Glutamatergic neuron (in vitro differentiated cells): ENCODE data around the gene PUS10. TPM values are rescaled to one million over a fixed set of nuclear protein-coding genes. Genes with fewer than 3 reads are reported as not detected.
"Not testable (repeated sequence)": the region's sequence is repeated elsewhere in the genome, so short reads cannot be mapped to it uniquely, and the experiment has no call there.

Experiments used
- DNase-seq: peaks from one replicate; pipeline ENCODE4 v3.0.0; 2022
- H3K27ac Mint-ChIP-seq: one replicate; pipeline ENCODE4 v1.8.0; 2020; ENCODE audit warnings: mild to moderate bottlenecking, mixed read lengths, inconsistent platforms; ENCODE audit not compliant: unreplicated experiment
- H3K27me3 Mint-ChIP-seq: one replicate; pipeline ENCODE4 v1.8.0; 2020; ENCODE audit warnings: mild to moderate bottlenecking, moderate library complexity, mixed read lengths, inconsistent platforms; ENCODE audit not compliant: unreplicated experiment
- H3K36me3 Mint-ChIP-seq: one replicate; pipeline ENCODE4 v1.8.0; 2020; ENCODE audit warnings: mild to moderate bottlenecking, mixed read lengths, inconsistent platforms; ENCODE audit not compliant: unreplicated experiment
- H3K4me1 Mint-ChIP-seq: one replicate; pipeline ENCODE4 v1.8.0; 2020; ENCODE audit warnings: mild to moderate bottlenecking, low read depth, mixed read lengths, inconsistent platforms; ENCODE audit not compliant: unreplicated experiment
- H3K4me3 Mint-ChIP-seq: one replicate; pipeline ENCODE4 v1.8.0; 2020; ENCODE audit warnings: mild to moderate bottlenecking, mixed read lengths, inconsistent platforms; ENCODE audit not compliant: unreplicated experiment
- H3K9me3 Mint-ChIP-seq: one replicate; pipeline ENCODE4 v1.8.0; 2020; ENCODE audit warnings: mild to moderate bottlenecking, moderate library complexity, mixed read lengths, inconsistent platforms; ENCODE audit not compliant: unreplicated experiment
- CTCF ChIP-seq: fragments of 200-600 bp; sonication (generic); IDR thresholded peaks from one replicate; pipeline ENCODE4 v1.5.0; 2021; ENCODE audit not compliant: partially characterized antibody, unreplicated experiment
- total RNA-seq: library from RNA; stranded (reverse); fragmentation: NEBNext Ultra II Directional; extraction: Animal tissue kit (Norgen Biotek cat#: 25700); gene quantifications from one replicate; pipeline ENCODE4 v1.2.1, GENCODE V29; 2021; ENCODE audit not compliant: unreplicated experiment

Gene PUS10
- total RNA-seq, 1 donor from 2014 or later = 2.5 TPM

GRCh38 chr2:60984720-60985119 lies 33.3 kb downstream of the PUS10 start:
- Mint-ChIP-seq H3K27ac (no peak overlapping the region), H3K4me1 (no peaks in the 10 kb centered on the region), H3K36me3 (no peaks in the 10 kb centered on the region), H3K27me3 (no peaks in the 10 kb centered on the region), H3K4me3 (no peak overlapping the region), H3K9me3 (no peaks in the 10 kb centered on the region)
- no peak for DNase-seq
- no peak for TF ChIP-seq CTCF

- not testable (repeated sequence) for H3K27ac Mint-ChIP-seq, H3K9me3 Mint-ChIP-seq, H3K27me3 Mint-ChIP-seq, H3K4me1 Mint-ChIP-seq, DNase-seq, H3K36me3 Mint-ChIP-seq, H3K4me3 Mint-ChIP-seq
Measured at GRCh38 chr2:60982066-60982465, 36.0 kb downstream of the PUS10 start.

GRCh38 chr2:60980071-60980815 lies 37.8 kb downstream of the PUS10 start:
- no peaks in the 10 kb centered on the region for H3K9me3 Mint-ChIP-seq
- no peak for DNase-seq
- no peak for TF ChIP-seq CTCF
- no peaks in the 10 kb centered on the region for H3K27me3 Mint-ChIP-seq
- no peak overlapping the region for H3K4me3 Mint-ChIP-seq
- no peaks in the 10 kb centered on the region for H3K4me1 Mint-ChIP-seq
- no peak overlapping the region for H3K27ac Mint-ChIP-seq
- H3K36me3 Mint-ChIP-seq = no peaks in the 10 kb centered on the region

GRCh38 chr2:60979231-60979630 lies 38.8 kb downstream of the PUS10 start:
- no peak for DNase-seq
- TF ChIP-seq CTCF = no peak
- no peaks in the 10 kb centered on the region for H3K9me3 Mint-ChIP-seq
- no peaks in the 10 kb centered on the region for H3K4me1 Mint-ChIP-seq
- no peaks in the 10 kb centered on the region for H3K27me3 Mint-ChIP-seq
- H3K4me3 Mint-ChIP-seq = no peak overlapping the region
- H3K36me3 Mint-ChIP-seq = no peaks in the 10 kb centered on the region
- no peak overlapping the region for H3K27ac Mint-ChIP-seq

- no peaks in the 10 kb centered on the region for H3K4me1 Mint-ChIP-seq
- no peaks in the 10 kb centered on the region for H3K9me3 Mint-ChIP-seq
- no peaks in the 10 kb centered on the region for H3K27me3 Mint-ChIP-seq
- no peak for DNase-seq
- no peak overlapping the region for H3K27ac Mint-ChIP-seq
- H3K4me3 Mint-ChIP-seq = no peak overlapping the region
- TF ChIP-seq CTCF = no peak
- H3K36me3 Mint-ChIP-seq = no peaks in the 10 kb centered on the region
Measured at GRCh38 chr2:60977562-60977895, 40.5 kb downstream of the PUS10 start.
